HL-60/S4 treated with retinoic acid at 250 ng/mL for 4 days and 3 days (cell line): Measurements from ENCODE around the gene ITIH3.

ENCODE experiments used
- in situ Hi-C: fragments of 300-500 bp; cut with MboI; formaldehyde crosslinking; loops from 2 replicates; pipeline ENCODE4 v1.7.0; 2022; ENCODE audit warnings: low sequenced_read_pairs

The ITIH3 gene

DNA sequence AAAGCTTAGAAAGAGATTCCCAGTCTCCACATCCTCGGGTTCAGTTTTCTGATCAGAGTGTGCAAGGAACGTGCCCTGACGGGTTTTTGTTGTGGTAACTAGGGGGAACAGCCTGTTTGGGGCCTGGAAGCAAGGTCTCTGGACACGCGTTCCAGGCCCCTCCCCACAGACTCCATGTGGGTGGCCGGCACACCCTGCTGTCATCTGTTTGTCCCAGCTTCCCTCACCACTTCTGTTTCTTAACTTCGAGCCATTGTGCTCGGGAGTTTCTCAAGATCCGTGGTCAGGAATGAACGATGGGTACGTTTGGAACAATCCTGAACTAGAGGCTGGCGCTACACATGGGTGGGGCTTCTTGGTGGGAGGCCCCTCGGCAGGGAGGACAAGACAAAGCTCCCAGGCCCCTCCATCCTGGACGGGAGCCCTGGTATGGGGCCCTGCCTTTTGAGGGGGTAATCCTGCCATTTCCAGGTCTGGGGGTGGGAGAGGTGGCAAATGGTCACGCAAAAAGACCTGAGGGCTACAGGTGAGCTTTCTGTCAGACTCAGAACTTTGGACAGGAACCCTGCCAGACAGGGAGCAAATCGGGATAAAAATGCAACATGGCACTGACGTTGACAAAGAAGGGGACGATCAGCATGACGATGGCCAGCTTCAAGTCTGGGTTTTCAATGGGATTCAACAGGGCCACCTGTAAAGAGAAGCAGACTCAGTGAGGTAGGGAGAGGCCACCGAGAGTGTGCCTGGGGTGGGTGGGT is 48.7 kb downstream of the ITIH3 start:
- in situ Hi-C loops = no loop called here

DNA sequence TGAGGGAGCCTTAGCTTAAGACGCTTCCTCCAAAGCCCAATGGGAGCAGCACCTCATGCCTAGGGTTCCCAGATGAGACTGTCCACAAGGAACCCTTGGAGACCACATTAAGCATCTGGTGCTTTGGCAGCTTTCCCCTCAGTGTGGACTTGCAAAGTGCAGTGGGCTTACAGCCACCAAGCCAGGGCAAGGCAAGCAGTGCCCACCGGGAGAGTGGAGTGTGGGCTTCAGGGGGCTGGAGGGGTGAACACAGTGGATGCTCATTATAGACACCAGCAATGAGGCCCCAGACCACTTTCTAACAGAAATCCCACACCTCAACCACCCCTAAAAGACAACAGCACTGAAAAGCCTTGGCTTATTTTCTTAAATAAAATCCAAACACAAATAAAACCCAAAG is 49.3 kb downstream of the ITIH3 start:
- in situ Hi-C loops = no loop called here

DNA sequence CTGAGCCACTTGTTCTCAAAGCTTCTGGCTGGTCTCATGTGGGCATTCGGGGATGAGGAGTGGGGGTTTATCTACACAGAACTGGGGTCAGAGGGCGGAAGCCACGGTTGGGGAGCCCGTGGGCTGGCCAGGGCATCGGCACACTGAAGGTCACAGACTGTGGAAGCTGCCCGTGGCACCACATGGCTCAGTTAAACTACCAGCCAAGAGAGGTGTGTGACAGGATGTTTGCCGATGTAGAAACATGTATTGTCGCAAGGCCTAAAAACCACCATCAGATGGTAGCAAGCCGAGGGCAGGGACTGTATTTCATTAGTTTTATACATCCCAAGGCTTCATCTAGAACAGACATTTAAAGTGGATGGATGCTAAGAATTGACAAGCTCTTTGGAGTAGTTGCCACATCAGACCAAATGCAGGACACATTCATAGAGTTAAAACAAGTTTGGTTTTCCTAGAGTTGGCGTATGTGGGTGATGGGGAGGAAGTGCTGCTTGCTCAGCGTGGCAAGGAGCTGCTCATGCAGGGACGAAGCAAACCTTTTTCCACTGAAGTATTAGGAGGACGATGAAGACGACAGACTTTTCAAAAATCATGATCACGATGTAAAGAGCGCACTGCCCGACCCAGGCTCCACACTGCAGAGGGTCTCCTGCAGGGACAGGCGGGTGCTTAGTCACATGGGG is 49.8 kb downstream of the ITIH3 start:
- in situ Hi-C loops = no loop called here

DNA sequence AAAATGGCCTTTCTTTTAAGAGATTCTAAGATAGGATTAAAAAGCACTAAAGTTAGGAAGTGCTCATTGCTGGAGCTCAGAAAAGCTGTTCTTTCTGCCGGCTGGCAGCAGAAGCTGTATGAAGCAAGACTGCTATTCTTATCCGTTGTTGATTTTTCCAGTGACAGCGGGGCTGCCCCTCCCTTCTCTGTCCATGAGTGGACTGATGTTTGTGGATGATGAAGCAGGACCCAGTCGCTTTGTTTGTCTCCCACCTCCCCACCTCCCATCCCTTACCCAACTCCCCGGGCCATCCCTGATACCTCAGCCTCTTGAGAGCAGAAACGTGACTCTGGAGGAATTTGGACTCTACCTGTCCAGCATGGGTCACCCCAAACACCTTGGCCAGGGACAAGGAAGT is 50.6 kb downstream of the ITIH3 start:
- in situ Hi-C loops = no loop called here

DNA sequence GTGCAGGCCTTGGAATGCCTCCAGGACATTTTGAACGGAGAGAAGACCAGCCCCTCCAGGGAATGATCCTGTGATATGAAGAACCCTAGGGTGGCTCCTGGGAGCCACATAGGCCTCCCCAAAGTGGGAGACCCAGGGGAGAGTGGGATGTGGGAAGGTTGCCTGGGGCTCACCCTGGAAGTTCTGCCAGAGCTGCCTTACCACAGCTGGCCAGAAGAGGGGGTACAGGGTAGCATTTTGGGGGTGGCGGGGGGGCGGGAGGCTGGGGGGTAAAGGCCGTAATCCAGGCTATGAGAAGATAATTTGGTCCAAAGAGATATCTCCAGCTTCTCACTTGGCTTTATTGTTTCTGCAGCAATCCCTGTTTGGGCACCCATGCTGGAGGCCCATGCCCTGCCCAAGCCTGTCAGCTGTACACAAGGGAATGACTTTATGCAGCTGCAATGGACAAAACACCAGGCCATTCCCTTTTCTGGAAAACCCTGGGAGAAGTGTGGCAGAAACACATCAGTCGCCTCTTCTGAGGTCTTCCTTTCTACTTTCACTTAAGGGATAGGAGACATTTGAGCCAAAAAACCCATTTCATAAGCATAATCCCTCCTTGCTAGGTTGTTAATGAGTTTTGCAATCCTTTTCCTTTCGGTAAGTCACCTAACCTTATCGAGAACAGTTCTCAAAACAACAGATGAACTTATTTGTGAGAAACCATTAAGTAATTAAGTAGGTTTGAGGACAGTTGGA is 51.3 kb downstream of the ITIH3 start:
- in situ Hi-C loops = no loop called here

DNA sequence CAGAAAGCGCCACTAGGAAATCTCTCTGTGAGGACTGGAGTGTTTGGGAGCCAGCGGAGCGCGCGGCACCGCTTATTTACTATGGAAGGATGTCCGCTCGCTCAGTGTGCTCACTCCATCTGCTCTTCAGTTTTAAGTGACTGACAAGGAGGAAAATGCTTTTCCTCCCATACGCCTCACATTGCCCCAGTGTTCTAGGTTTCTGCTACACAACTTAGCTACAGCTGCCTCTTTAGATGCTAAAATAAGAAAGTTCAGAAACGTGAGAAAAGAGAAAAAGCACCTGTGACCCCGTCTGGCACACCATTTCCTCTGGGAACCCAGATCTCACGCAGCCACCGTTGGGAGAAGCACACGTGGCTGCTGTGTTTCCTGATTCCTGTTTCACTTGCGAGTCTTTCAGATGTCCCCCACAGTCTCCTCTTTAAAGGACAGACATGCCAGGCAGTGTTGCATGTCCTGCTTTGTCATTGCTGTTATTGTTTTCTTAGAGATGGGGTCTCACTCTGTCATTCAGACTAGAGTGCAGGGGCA is 51.9 kb downstream of the ITIH3 start:
- in situ Hi-C loops = no loop called here

DNA sequence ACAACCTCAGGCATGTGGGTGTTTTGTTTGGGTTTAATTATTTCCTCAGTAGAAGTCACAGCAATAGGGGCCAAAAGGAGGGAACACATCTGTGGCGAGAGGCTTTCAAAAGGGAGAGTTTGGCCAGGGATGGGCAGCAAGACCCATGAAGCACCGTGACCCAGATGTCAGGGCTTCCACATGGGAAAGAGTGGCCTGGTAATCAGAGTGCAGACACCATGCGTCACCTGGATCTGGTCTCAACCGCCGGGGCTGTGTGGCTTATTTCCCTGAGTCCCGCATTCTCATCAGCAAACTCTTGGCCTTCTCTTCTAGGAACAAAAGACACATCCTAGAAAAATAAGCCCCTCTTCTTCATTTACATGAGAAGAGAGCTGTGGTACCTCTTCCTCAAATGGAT is 52.6 kb downstream of the ITIH3 start:
- in situ Hi-C loops = no loop called here

DNA sequence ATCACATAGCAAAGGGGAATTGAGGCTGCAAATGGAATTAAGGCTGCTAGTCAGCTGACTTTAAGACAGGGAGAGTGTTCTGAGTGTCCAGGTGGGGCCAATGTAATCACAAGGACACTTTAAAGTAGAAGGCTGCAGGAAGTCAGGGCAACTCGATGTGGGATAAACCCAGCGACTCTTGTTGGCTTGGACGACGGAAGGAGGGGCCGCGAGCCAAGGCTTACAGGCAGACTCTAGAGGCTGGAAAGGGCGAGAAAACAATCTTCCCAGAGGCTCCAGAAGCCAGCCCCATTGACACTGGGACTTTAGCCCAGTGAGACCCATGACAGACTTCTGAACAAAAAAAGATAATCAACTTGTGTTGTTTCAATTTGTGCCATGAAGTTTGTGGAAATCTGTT is 53.1 kb downstream of the ITIH3 start:
- in situ Hi-C loops = no loop called here

DNA sequence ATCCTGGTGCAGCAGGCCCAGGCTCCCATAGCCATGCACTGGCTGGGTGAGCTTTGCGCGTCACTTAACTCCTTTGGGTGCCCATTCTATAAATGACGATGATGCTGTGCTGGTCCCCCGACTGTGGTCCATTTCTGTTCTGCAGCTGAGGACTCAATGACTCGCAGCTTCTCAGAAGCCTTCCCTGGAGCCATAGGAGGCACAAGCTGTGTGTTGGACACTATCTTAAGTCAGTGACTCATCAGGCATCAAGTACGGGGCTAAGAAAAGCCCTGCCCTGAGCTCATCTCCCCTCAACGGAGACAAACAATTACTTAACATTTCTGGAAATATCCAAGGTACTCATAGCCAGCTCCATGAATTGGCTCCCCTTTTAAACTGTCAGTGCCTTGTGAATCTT is 54.0 kb downstream of the ITIH3 start:
- in situ Hi-C loops = no loop called here

DNA sequence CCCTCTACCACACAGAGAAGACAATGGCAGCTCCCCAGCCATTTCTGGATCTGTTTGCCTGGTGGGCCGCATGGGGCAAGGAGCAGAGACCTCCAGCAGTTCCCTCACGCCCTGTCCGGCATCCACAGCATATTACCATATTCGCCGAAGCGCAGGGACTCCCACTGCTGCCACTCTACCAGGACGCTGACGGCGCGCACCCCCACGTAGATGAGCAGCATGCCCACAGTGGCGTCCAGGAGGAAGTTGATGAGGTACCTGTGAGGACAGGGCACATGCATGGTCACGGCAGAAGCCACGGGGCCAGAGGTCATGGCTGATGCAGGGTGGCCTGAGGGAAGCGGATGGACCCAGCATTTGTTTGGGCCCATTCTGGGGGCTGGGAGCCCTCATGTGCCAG is 55.1 kb downstream of the ITIH3 start:
- in situ Hi-C loops = no loop called here

DNA sequence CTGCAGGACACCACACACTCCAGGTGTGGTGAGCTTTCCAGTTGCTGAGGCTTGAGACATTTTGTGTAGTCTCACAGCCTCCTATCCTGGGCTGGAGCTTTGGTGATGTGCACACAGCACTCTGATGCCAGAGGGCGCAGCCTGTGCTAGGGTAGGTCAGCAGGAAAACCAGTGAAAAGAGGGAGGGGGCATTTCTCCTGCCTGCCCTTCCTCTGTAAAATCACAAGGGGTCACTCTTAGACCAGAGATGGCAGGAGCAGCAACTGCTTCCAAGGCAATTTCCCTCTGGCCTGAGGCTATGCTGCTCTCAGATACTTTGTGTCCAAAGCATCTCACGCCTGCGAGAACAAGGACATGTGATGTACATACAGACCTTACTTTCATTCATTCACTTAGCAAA is 56.8 kb downstream of the ITIH3 start:
- in situ Hi-C loops = no loop called here

DNA sequence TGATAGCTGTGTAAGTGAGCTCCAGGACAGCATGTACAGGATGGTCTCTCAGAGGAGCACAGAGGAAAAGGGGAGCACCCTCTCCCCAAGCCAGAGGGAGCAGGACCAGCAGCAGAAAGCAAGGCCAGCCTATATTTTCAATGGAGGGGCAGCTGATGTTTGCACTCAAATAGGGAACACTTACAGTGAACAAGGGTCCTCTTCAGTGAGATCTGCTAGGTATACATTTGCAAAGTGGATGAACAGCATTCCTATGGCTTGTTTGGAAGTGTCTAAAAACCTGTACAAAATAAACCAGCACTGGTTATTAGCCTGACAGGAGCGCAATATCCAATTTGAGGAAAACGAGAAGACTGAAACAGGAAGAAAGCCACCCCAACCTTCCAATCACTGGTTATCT is 57.8 kb downstream of the ITIH3 start:
- in situ Hi-C loops = no loop called here

DNA sequence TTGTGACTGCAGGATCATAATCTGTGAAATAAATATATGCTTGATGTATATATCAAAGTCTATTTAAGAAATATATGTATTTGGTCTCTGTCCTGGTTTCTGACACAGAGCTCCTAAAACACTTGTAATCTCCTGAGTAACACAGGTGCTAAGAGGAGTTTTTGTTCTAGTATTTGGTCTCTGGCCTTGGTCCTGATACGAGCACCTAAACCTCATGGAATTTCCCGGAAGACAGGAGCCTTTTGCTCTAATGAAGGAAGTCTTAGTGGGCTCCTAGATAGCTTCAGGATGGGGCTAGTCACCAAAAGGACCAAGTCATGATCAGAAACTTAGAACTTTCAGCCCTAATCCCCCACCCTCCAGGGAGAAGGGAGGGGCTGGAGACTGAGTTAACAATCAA is 59.4 kb downstream of the ITIH3 start:
- in situ Hi-C loops = no loop called here

DNA sequence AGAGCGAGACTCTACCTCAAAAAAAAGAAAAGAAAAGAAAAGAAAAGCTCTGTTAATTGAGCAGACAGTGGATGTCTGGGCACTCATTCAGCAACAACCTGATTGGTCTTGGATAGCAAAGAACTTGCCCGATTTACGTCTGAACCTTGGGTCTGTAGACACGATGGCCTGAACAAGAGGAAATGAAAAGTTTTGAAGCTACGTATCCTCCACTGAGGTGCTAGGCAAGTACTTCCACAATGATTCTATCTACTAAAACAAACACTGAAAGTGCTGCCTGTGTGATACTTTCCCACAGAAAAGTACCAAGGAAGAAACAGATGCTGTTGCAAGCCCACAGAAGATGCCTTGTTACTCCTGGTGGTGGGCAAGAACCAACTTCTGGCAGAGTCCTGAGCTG is 62.1 kb downstream of the ITIH3 start:
- in situ Hi-C loops = no loop called here

DNA sequence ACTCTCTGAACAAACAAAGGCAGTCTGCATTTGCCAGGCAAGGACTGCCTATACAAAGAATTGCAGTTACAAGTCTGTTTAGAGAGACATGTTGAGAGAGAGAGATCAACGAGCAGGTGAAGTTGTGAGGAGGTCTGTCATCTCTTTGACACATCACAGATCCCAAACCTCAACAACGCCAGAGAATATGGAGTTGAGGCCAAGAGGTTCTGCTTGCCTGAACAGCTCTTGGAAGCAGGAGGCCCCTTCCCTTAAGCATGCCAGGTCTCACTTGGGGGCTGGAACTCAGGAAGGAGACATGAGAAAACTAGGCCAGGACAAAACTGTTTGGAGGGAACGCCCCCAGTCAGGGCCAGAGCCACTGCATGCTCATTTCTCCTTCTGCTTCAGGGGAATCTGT is 62.5 kb downstream of the ITIH3 start:
- in situ Hi-C loops = no loop called here

DNA sequence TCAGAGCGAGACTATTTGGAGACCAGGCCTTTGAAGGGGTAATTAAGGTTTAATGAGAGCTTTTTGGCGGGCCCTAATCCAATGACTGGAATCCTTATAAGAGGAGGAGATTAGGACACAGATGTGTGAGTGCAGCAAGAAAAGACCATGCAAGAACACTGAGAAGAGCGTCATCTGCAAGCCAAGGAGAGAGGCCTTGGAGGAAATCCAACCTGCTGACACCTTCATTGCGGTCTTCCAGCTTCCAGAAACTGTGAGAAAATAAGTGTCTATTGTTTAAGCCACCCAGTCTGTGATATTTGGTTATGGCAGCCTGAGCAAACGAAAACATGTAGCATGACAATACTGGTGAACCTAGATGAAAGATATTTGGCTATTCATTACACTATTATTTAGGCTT is 63.3 kb downstream of the ITIH3 start:
- in situ Hi-C loops = no loop called here
